Stomach (tissue), 4 donors: ENCODE results near the gene OLIG1.

Experiments used
- CTCF ChIP-seq, 7 experiments: fragments of 450-650 bp in 4 of 7; fragments of 200-600 bp in 3 of 7; sonication (generic) in 3 of 7; IDR thresholded peaks; one replicate each; pipeline ENCODE4 v1.5.1; 2016 to 2019; ENCODE audit warnings: antibody characterized with exemption in 7 of 7, control low read depth in 2 of 7, mild to moderate bottlenecking in 1 of 7
- POLR2AphosphoS5 ChIP-seq, 3 donors: sonication (generic); formaldehyde crosslinking; IDR thresholded peaks; one replicate each; pipeline ENCODE4 v1.6.1; 2016; ENCODE audit warnings: antibody characterized with exemption in 3 of 3

- TF ChIP-seq CTCF (IDR thresholded peaks at IDR 0.05) = no peak
- TF ChIP-seq POLR2AphosphoS5 (IDR thresholded peaks at IDR 0.05) = no peak
These were observed 34.8 kb upstream of the OLIG1 start for GRCh38 chr21:33035147-33035546.
